Measurements from ENCODE around the gene CWC22. TPM values are rescaled to one million over a fixed set of nuclear protein-coding genes. Genes with fewer than 3 reads are reported as not detected.

CWC22 gene
- total and polyA plus RNA-seq, 2 of the 8 experiments (the other 6 are each of a cell fraction or from before 2014, with no cell fraction given): 3.7 to 34.0 TPM

- Histone ChIP-seq H3K4ac (replicated peaks; ENCODE audit: insufficient read length, low read depth, low read length) (no peak overlapping the region), H3K56ac (replicated peaks; ENCODE audit: insufficient read length, low read depth, low read length) (no peak overlapping the region), H2BK15ac (ENCODE audit: low read length) (no peak overlapping the region), H3K18ac (ENCODE audit: extremely low read depth, low read length) (no peak overlapping the region), H3K79me2 (ENCODE audit: control insufficient read depth in 1 of 2, insufficient read depth in 2 of 2, low read length in 2 of 2) (peaks cover 0 to 32% of the 10 kb centered on the region in 2 experiments; a peak in 2 of 4 replicates), H3K23me2 (ENCODE audit: low read depth, low read length) (no peaks in the 10 kb centered on the region), H3K4me3 (ENCODE audit: extremely low read depth in 1 of 4, insufficient read depth in 2 of 4, low read depth in 3 of 4, low read length in 4 of 4) (no peak overlapping the region), H2AK5ac (ENCODE audit: low read depth, low read length) (no peak overlapping the region), H2BK5ac (ENCODE audit: low read depth, low read length) (no peak overlapping the region), H4K8ac (ENCODE audit: extremely low read depth, insufficient read depth, low read length) (no peak overlapping the region), H2BK12ac (ENCODE audit: low read depth, low read length) (no peak overlapping the region), H4K20me1 (replicated peaks in 1 of 2; ENCODE audit: control insufficient read depth in 1 of 2, insufficient read depth in 2 of 2, low read length in 2 of 2) (no peaks in the 10 kb centered on the region), H3K36me3 (ENCODE audit: control insufficient read depth in 2 of 4, insufficient read depth in 4 of 4, low read length in 3 of 4) (peaks cover 0 to 63% (median 16%) of the 10 kb centered on the region in 4 experiments; a peak in 4 of 8 replicates), H2BK20ac (ENCODE audit: low read length) (no peak overlapping the region), H3K9me3 (ENCODE audit: insufficient read depth in 2 of 2, low read depth in 1 of 2, low read length in 1 of 2) (no peaks in the 10 kb centered on the region), H3K27me3 (replicated peaks in 1 of 4; ENCODE audit: control insufficient read depth in 3 of 4, extremely low read depth in 1 of 4, insufficient read depth in 3 of 4, low read length in 3 of 4) (no peaks in the 10 kb centered on the region), H4K91ac (replicated peaks; ENCODE audit: insufficient read length, low read length) (no peak overlapping the region), H3K14ac (ENCODE audit: insufficient read length) (no peak overlapping the region), H3K4me2 (ENCODE audit: insufficient read depth in 1 of 2, low read depth in 2 of 2, low read length in 2 of 2) (peak overlapping the region in 1 of 2 experiments; percentile 29; a peak in 2 of 4 replicates), H3K79me1 (ENCODE audit: low read depth, low read length) (no peaks in the 10 kb centered on the region), H3K23ac (ENCODE audit: insufficient read length) (no peak overlapping the region), H3K27ac (ENCODE audit: low read depth, low read length) (no peak overlapping the region), H4K5ac (ENCODE audit: insufficient read length, low read depth, low read length) (peak overlapping the region; percentile 51), H2BK120ac (replicated peaks; ENCODE audit: low read depth, low read length) (no peak overlapping the region), H3K4me1 (replicated peaks in 1 of 4; ENCODE audit: control insufficient read depth in 3 of 4, insufficient read depth in 4 of 4, low read length in 3 of 4) (peaks cover 0 to 4% (median 3%) of the 10 kb centered on the region in 4 experiments; a peak in 2 of 7 replicates), H2AFZ (ENCODE audit: low read length) (no peak overlapping the region), H3K9ac (replicated peaks in 1 of 4; ENCODE audit: extremely low read depth in 1 of 4, low read depth in 3 of 4, low read length in 3 of 4) (no peak overlapping the region)
- no peak for DNase-seq (ENCODE audit: low read depth in 1 of 2, low spot score in 2 of 2)
- TF ChIP-seq MAX (IDR thresholded peaks at IDR 0.05): no peak
- TF ChIP-seq POLR2A (IDR thresholded peaks at IDR 0.05; ENCODE audit: control extremely low read depth in 1 of 2, low read depth in 2 of 2, low read length in 2 of 2): no peak
- TF ChIP-seq RAD21 (IDR thresholded peaks at IDR 0.05 in 1 of 2, conservative IDR thresholded peaks at IDR 0.05 in 1 of 2; ENCODE audit: low read depth in 2 of 2, low read length in 2 of 2): peak; percentile 20 to 37; a peak in 2 of 4 replicates
- TF ChIP-seq CTCF (IDR thresholded peaks at IDR 0.05; ENCODE audit: control extremely low read depth in 1 of 3, insufficient read depth in 1 of 3, low read depth in 1 of 3, low read length in 3 of 3): peak in 1 of 3 experiments; percentile 37; a peak in 1 of 4 replicates
- 0 out of 2 replicates have a peak, but pooled peaks have one; percentile 12 for TF ChIP-seq SP1 (IDR thresholded peaks at IDR 0.05; ENCODE audit: low read depth, low read length)
- peak; percentile 40; the same call in 1 of the 2 replicates for TF ChIP-seq TCF12 (IDR thresholded peaks at IDR 0.05; ENCODE audit: low read depth, low read length)
- peak; percentile 82 for TF ChIP-seq TEAD4 (IDR thresholded peaks at IDR 0.05; ENCODE audit: low read depth, low read length)
- 50% methylated on average over 1 of the region's 1 CpG; no CpG with 5 or more reads in 1 of the 2 experiments for WGBS, 2 experiments (ENCODE audit: extremely low coverage in 1 of 2, insufficient coverage in 1 of 2, insufficient read length in 1 of 2, insufficient replicate concordance in 2 of 2, low coverage in 1 of 2, low lambda C conversion rate in 2 of 2, missing lambda C conversion rate in 1 of 2)
- peak; percentile 63 for FAIRE-seq
- CTCF ChIA-PET (ENCODE audit: partially characterized antibody): interaction anchor here (1.1 to 1.4 kb wide), 4 partner anchors 12 to 89 kb away, joined by 4 to 9 read pairs (median 4); no protein-coding TSS in a partner anchor
- POLR2A ChIA-PET (ENCODE audit: partially characterized antibody): interaction anchor here (0.6 kb wide), 2 partner anchors 22 to 69 kb away, joined by 3 read pairs; no protein-coding TSS in a partner anchor
These were observed 19.2 kb downstream of the CWC22 start for GRCh38 chr2:179987916-179988315.

Data from H1 (cell line).